K562 (cell line): ENCODE results near the gene PNCK. TPM values are rescaled to one million over a fixed set of nuclear protein-coding genes. Genes with fewer than 3 reads are reported as not detected.

Experiments
- ATF7 ChIP-seq: fragments of 450-650 bp; IDR thresholded peaks from 2 replicates; pipeline ENCODE4 v1.7.1; 2014; ENCODE audit warnings: mild to moderate bottlenecking, moderate library complexity
- CTCFL ChIP-seq: IDR thresholded peaks from 2 replicates; pipeline ENCODE4 v1.6.1; 2011; ENCODE audit warnings: borderline replicate concordance, low read depth, mild to moderate bottlenecking, moderate library complexity, low read length; ENCODE audit not compliant: insufficient read depth, poor library complexity, severe bottlenecking
- GTF2B ChIP-seq: IDR thresholded peaks from 2 replicates; pipeline ENCODE4 v1.6.1; 2011; ENCODE audit not compliant: insufficient read length; ENCODE audit errors: extremely low read depth
- LCOR ChIP-seq: sonication (generic); formaldehyde crosslinking; IDR thresholded peaks from 2 replicates; pipeline ENCODE4 v1.8.0; 2022; ENCODE audit warnings: mild to moderate bottlenecking, missing genetic modification reagents
- MYC ChIP-seq, 2 experiments: fragments of 250-450 bp in 1 of 2; sonication (Bioruptor Pico) in 1 of 2; IDR thresholded peaks; 2 replicates each; pipeline versions ENCODE4 v1.5.1 to v1.6.1; 2012 to 2021; ENCODE audit warnings: low read depth in 2 of 2, borderline replicate concordance in 1 of 2, improper control_type of control experiment in 1 of 2, low read length in 1 of 2, mild to moderate bottlenecking in 1 of 2, moderate library complexity in 1 of 2
- NCOA6 ChIP-seq: fragments of 450-650 bp; IDR thresholded peaks from 2 replicates; pipeline ENCODE4 v1.6.1; 2017; ENCODE audit warnings: mild to moderate bottlenecking
- PRPF4 ChIP-seq: fragments of 200-400 bp; formaldehyde crosslinking; IDR thresholded peaks from one replicate; pipeline ENCODE4 v1.6.1; 2017; ENCODE audit warnings: low read length, low read depth, mild to moderate bottlenecking; ENCODE audit not compliant: insufficient read depth, poor library complexity, severe bottlenecking
- RAD21 ChIP-seq, 2 experiments: fragments of 250-450 bp in 1 of 2; fragments of 450-650 bp in 1 of 2; sonication (Bioruptor Pico) in 1 of 2; formaldehyde crosslinking in 1 of 2; IDR thresholded peaks in 1 of 2; conservative IDR thresholded peaks in 1 of 2; 2 replicates each; pipeline versions ENCODE4 v1.4.0 to v1.8.0; 2020 to 2022; ENCODE audit warnings: mild to moderate bottlenecking in 2 of 2, moderate library complexity in 1 of 2
- RBM34 ChIP-seq: fragments of 200-400 bp; formaldehyde crosslinking; IDR thresholded peaks from 2 replicates; pipeline ENCODE4 v1.6.1; 2018; ENCODE audit warnings: low read length, borderline replicate concordance; ENCODE audit not compliant: insufficient read depth
- SMC3 ChIP-seq: conservative IDR thresholded peaks from 2 replicates; pipeline ENCODE4 v1.6.1; 2011; ENCODE audit warnings: low read depth, low read length, improper control_type of control experiment; ENCODE audit not compliant: insufficient read depth
- ZFP36 ChIP-seq: fragments of 150-350 bp; IDR thresholded peaks from 2 replicates; pipeline ENCODE4 v1.6.1; 2018; ENCODE audit warnings: low read length, low read depth; ENCODE audit not compliant: partially characterized antibody
- ZHX1 ChIP-seq: fragments of 150-350 bp; conservative IDR thresholded peaks from 2 replicates; pipeline ENCODE4 v1.6.1; 2014; ENCODE audit warnings: low read length
- polyA plus RNA-seq, 8 experiments: library from polyadenylated mRNA; depleted of rRNA in 4 of 8; stranded (reverse) in 5 of 8; unstranded in 3 of 8; fragments of >200 nt; fragmentation: Nextera tagmentation in 2 of 8; fragmentation: Illumina TruSeq in 1 of 8; extraction: Ambion mirVana in 2 of 8; extraction: Trizol in 1 of 8; gene quantifications; 2 replicates each; pipeline versions ENCODE4 v1.2.1 to v1.2.3, GENCODE V29; 2011 to 2014; ENCODE audit warnings: inconsistent platforms in 1 of 8, missing spikeins in 1 of 8
- total RNA-seq, 7 experiments: library from RNA; depleted of rRNA in 6 of 7; stranded (reverse); fragments of >200 nt in 6 of 7; fragmentation: Illumina TruSeq in 2 of 7; extraction: Trizol in 2 of 7; gene quantifications; 2 replicates each; pipeline versions ENCODE4 v1.2.1 to v1.2.3, GENCODE V29; 2011 to 2021; ENCODE audit warnings: low replicate concordance in 1 of 7

PNCK gene
- total and polyA plus RNA-seq, 9 of the 15 experiments (the other 6 are each of a cell fraction or from before 2014, with no cell fraction given) = 0.13 to 7.5 (median 1.2) TPM; not detected in 1

- TF ChIP-seq ZHX1 (no peak), SMC3 (peak; percentile 28; the same call in 1 of the 2 replicates), PRPF4 (no peak), ZFP36 (no peak), RAD21 (CRISPR knock-in tag; conservative IDR thresholded peaks at IDR 0.05 in 1 of 2, IDR thresholded peaks at IDR 0.05 in 1 of 2) (peak; percentile 35 to 68), CTCFL (peak; percentile 37), GTF2B (no peak), MYC (IDR thresholded peaks at IDR 0.05; ENCODE audit: low read depth, low read length) (0 out of 2 replicates have a peak, but pooled peaks have one; percentile 15), MYC (CRISPR knock-in tag; IDR thresholded peaks at IDR 0.05; ENCODE audit: borderline replicate concordance, low read depth) (no peak), NCOA6 (no peak), RBM34 (no peak), ATF7 (0 out of 2 replicates have a peak, but pooled peaks have one; percentile 18), LCOR (CRISPR knock-in tag) (no peak)
Observed at GRCh38 chrX:153662266-153662665, 11.3 kb downstream of the PNCK start (continued).
